ENCODE measurements around the gene PRR33.
"Not testable (repeated sequence)": the region's sequence is repeated elsewhere in the genome, so short reads cannot be mapped to it uniquely, and the experiment has no call there.

PRR33 gene

DNA sequence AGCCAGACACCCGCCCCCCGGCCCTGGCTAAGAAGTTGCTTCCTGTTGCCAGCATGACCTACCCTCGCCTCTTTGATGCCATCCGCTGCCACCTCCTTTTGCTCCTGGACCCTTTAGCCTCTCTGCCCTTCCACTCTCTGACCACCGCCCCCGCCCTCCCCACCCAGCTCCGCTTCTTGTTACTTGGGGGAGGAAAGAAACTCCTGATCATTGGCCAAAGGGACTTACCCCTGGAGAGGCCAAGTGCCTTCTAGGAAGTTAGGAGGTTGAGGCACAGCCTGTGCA lies at the start of gene PRR33:
Gene PRR33 (minus strand): TSS at position 65 of the 285 bp plus-strand sequence. CDS start 1,311 bp downstream, outside the sequence.
- no peak for DNase-seq (ENCODE audit: low read depth in 2 of 3, low spot score in 1 of 3)

- DNase-seq (ENCODE audit: low read depth in 2 of 3, low spot score in 1 of 3), result not testable (repeated sequence)
Observed at GRCh38 chr11:1939788-1940187, 48.1 kb upstream of the PRR33 start.

DNA sequence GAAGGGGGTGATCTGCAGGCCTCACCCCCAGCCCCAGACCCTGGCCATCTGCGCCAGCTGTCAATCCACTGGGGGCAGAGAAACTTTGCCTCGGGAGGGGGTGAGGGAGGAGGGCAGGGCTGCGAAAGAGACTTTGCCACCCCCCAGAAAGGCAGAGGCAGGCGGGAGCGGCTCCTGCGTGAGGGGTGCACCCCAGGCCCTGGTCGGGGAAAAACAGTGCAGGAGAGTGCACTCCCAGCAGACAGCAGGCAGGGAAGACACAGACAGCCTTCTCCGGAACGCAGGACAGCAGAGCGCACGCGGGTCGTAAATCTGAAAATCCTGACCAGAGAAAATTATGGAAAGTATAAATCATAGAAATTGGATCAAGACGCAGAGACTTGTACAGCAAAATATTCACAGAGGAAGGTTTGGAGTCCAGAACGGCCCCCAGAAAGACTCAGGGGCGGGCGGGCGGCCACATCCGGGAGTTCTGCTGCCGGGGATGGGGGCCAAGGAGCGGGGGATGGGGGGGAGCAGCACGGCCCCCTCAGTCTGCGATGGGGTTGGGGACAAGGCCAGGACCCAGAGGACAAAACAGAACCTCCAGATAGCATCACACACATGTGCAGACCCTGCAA lies 47.4 kb upstream of the PRR33 start:
- DNase-seq (ENCODE audit: low read depth in 2 of 3, low spot score in 1 of 3), result no peak

GRCh38 chr11:1938343-1939005 lies 46.8 kb upstream of the PRR33 start:
- no peak for DNase-seq (ENCODE audit: low read depth in 2 of 3, low spot score in 1 of 3)

GRCh38 chr11:1937616-1938342 lies 46.1 kb upstream of the PRR33 start:
- no peak for DNase-seq (ENCODE audit: low read depth in 2 of 3, low spot score in 1 of 3)

- DNase-seq (ENCODE audit: low read depth in 2 of 3, low spot score in 1 of 3), result no peak
Observed at GRCh38 chr11:1936781-1937615, 45.3 kb upstream of the PRR33 start.

DNA sequence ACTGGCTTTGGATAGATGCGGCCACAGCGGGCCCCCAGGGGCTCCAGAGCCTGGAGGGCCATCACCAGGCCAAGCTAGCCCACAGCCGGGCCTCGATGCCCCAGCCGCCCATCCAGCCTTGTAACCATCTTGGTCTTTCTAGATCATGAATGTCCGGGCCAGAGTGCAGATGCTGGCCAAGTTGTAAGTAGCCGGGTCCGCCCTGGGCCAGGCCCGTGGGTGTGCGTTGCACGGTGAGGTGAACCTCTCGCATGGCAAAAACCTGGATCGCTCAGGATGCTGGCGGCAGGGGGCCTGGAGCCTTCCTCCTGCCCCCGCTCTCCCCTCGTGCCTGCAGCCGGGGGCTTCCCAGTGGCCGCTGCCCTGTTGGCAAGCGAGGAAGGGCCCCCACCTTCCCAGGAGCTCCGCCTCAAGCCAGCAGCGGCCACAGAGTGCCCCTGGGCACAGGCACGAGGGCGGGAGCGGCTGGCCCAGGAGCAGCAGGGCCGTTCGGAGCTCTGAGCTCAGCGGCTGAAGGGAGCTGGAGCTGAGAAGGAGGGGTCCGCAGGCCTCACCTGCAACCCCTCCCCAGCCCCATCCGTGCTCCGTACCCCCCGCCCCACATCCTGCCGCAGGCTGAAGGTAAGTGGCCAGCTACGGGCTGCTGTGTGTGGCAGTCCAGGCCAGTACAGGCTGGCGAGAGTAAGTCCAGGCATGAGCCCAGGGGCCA lies 44.5 kb upstream of the PRR33 start:
- no peak for DNase-seq (ENCODE audit: low read depth in 2 of 3, low spot score in 1 of 3)

DNA sequence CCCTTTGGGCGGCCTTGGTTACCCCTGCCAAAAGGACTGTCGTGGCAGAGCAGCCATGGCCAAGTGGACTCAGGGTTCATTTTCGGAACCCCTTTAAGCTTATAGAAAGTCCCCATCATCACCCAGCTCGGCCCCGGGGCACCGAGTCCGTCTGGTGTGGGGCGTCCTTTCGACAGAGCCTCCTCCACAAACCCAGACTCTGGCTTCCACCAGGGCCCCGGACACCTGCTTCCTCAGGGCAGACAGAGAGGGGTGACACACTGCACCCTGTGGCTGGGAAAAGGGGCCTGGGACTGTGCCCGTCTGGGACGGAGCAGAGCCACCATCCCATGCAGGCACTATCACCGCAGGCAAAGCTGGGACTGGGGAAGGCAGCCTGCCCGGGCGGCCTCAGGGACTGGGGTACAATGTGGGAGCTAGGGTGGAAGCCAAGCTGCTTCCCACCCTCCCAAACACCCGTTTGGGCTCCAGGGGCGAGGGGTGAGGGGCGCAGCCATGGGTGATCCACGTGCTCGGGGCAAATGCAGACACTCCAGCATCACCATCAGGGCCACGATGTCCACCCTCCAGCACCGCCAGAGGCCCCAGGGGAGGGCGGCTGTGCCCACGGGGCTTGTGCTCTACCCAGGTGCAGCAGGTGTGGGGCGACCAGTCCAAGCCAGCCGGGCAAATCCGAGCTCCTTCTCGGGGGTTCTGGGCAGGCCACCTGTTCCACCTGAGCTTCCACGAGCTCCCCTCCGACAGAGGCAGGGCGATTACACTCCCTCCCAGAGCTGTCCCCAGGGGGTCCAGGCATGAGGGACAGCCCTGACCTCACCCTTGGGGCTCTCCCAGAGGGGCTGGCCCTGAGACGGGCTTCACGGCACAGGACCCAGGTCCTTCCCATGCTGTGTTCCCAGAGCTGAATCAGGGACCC lies 43.7 kb upstream of the PRR33 start:
- DNase-seq (ENCODE audit: low read depth in 2 of 3, low spot score in 1 of 3), result no peak

DNA sequence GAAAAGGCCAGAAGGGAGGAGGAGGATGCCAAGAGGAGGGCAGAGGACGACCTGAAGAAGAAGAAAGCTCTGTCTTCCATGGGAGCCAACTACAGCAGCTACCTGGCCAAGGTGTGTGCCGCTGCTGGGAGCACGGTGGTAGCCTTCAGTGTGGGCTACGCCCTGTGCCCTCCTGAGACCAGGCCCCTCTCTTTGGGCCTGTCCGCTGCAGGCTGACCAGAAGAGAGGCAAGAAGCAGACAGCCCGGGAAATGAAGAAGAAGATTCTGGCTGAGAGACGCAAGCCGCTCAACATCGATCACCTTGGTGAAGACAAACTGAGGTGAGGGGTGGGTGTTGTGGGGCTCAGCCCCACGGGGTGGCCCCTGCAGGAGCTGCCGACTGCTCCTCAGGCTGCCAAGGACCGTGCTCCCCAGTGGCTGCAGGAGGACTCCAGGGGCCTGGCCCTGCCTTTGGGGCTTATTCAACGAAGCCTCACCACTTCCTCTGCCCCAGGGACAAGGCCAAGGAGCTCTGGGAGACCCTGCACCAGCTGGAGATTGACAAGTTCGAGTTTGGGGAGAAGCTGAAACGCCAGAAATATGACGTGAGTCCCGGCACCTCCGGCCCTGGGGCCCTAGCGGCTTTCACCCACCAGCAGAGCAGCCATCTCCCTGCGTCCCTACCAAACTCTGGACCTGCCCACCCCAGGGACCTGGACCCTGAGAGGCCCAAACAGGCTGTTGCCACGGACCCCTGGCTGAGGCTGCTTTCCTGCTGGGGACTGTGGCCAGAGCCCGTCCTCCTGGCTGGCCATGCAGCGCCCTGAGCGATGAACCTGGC lies 42.9 kb upstream of the PRR33 start:
- no peak for DNase-seq (ENCODE audit: low read depth in 2 of 3, low spot score in 1 of 3)

GRCh38 chr11:1933416-1934334 lies 42.0 kb upstream of the PRR33 start:
- DNase-seq (ENCODE audit: low read depth in 2 of 3, low spot score in 1 of 3), result no peak

GRCh38 chr11:1932681-1933080 lies 41.0 kb upstream of the PRR33 start:
- no peak for DNase-seq (ENCODE audit: low read depth in 2 of 3, low spot score in 1 of 3)

GRCh38 chr11:1932105-1932480 lies 40.4 kb upstream of the PRR33 start:
- no peak for DNase-seq (ENCODE audit: low read depth in 2 of 3, low spot score in 1 of 3)

- no peak for DNase-seq (ENCODE audit: low read depth in 2 of 3, low spot score in 1 of 3)
Observed at GRCh38 chr11:1931341-1932104, 39.8 kb upstream of the PRR33 start.

DNA sequence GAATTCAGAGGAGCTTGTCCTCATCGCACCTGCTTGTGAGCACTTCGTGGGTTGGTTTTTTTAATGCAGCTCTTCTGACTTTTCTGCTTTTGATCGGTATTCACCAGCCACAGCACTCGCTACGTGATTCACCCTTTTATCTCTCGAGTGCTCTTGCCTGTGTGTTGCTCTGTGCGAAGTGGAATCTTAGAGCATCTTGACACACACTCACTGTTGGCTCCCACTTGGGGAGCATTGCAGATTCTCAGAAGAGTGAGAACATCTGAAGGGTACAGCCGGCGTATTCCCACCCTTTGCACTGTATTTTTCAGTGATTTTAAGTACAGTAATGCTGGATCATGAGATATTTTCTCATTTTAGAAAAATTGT lies 38.8 kb upstream of the PRR33 start:
- DNase-seq (ENCODE audit: low read depth in 2 of 3, low spot score in 1 of 3), result no peak

DNA sequence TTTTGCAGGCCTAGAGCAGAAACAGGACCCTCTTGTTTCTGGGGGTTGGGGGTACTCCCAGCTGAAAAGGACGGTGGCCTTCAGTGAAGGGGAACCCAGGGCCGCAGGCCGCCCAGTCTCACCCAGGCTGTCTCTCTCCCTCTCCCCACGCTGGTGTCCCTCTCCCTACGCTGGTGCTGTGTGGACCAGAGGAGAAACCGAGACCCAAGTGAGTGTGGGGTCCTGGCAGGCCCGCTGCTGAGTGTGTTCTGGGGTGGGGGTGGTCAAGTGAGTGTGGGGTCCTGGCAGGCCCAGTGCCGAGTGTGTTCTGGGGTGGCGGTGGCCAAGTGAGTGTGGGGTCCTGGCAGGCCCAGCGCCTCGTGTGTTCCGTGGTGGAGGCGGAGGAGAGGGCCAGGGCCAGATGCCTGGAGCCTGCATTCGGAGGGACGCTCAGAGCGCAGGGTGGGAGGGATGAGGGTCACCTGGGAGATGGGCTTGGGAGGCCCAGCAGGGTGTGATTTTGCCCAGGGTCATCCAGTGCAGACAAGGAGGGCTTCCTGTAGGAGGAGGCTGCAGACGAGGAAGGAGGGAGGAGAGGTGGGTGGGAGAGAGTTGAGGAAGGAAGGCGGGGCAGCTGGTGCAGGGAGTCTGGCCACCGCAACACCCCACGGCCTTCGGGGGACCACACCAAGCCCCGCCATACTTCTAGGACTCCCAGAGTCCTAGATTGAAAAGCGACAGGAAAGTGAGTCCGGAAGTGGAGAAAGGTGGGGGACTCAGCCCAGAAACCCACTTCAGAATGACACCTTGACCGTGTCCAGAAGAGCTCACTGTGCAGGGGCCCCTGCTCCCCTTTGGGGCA lies 38.1 kb upstream of the PRR33 start:
- no peak for DNase-seq (ENCODE audit: low read depth in 2 of 3, low spot score in 1 of 3)

GRCh38 chr11:1928891-1929541 lies 37.3 kb upstream of the PRR33 start:
- DNase-seq (ENCODE audit: low read depth in 2 of 3, low spot score in 1 of 3), result no peak

Measured in stimulated activated CD4-positive, alpha-beta T cell treated with anti-CD3 and anti-CD28 coated beads, Interleukin-12 subunit alpha, Interleukin-12 subunit beta, amount 100 ng/mL, for 48 hours (primary cell).